Measurements from ENCODE around the gene TAMM41.
"Not testable (repeated sequence)": the region's sequence is repeated elsewhere in the genome, so short reads cannot be mapped to it uniquely, and the experiment has no call there.

TAMM41 gene

DNA sequence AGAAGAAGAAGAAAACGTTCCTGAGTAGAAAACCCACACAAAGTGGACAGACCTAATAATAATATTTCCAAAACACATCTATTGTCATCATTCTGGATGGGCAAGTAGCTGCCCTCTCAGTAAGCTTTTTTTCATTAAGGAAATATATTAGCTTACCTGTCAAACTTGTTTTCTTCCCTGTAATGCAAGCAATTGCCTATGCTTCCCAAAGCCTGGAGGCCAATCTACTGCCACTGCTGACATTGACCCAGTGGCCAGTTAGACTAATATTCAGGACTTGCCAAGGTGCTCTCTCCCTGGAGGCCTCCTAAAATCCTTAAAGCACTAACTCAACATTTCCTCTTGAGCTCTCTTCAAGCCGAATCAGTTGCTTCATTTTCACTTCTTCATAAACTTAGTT, 86.7 kb downstream of the TAMM41 start:
- DNase-seq, result no peak

DNA sequence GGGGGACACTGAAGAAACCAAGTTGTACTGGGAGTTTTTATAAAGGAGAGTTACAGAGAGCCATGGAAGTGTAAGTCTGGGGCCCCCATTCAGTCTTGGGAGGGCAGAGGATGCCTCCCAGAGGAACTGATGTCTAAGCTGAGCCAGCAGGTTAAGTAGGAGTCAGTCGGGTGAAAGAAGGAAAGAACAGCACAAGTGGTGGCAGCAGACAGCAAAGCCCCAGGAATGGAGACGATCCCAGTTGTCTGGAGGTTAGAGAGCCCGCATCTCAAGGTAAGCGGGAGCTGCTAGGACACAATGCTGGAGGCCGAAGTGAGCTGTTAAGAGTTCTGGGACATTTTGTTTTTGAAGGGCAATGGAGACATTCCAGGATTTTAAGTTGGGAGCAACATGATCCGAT, 88.8 kb downstream of the TAMM41 start:
- DNase-seq, result no peak

DNA sequence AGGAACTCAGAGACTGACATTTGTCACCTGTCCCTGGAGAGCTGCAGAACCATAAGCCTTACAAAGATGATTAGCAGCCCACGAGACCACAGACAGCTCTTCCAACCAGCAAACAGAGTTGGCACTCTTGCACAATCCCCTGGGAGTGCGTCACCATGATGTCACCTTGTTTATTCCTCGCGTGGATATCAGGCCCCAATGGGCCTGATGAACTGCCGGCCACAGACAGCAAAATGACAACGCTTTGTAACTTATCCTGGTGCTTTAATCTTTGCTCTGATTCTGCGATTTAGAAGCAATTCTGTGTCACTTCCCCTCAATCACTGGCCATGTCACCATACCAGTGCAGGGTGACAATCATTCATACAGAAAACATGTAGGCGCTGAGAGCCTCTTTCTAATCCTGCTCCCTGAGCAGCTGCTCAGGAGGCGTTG, 89.2 kb downstream of the TAMM41 start:
- DNase-seq, result no peak

DNA sequence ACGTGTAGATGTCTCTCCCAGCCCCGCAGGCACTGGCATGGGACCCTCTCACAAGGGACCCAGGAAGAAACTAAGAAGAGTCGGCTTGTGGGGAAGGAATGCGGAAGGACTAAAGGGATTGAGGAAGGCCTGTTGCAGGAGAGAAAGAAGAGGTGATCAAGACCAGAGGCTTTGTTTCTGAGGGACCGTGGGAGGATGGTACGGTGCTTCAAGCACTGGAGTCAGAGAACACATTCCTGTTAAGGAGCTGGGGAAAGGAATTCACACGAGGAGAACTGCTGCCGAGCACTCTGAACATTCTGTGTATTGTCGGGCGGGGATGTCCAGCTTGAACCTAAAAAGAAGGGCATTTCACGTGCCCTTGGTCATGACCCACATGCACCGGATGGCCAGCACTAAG, 91.4 kb downstream of the TAMM41 start:
- DNase-seq, result no peak

DNA sequence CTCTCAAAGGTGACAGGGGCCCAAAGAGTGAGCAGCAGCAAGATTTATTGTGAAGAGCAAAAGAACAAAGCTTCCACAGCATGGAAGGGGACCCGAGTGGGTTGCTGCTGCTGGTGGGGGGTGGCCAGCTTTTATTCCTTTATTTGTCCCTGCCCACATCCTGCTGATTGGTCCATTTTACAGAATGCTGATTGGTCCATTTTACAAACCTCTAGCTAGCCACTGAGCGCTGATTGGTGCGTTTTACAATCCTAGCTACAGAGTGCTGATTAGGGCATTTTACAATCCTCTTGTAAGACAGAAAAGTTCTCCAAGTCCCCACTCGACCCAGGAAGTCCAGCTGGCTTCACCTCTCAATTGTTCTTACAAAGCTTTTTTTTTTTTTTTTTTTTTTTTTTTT, 94.4 kb downstream of the TAMM41 start:
- DNase-seq, result not testable (repeated sequence)

DNA sequence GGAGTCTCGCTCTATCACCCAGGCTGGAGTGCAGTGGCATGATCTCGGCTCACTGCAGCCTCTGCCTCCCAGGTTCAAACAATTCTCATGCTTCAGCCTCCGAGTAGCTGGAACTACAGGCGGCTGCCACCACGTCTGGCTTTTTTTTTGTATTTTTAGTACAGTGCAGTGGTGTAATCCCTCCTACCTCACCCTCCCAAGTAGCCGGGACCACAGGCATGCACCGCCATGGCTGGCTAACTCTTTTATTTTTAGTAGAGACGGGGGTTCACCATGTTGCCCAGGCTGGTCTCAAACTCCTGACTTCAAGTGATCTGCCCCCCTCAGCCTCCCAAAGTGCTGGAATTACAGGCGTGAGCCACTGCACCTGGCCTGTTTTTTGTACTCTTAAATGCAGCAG, 98.4 kb downstream of the TAMM41 start:
- DNase-seq, result not testable (repeated sequence)
